NOMO-1 treated with dmso at 0.1 percent for 144 hours (cell line): Measurements from ENCODE around the gene FRMD8.

ENCODE experiments used
- DNase-seq: peaks from one replicate; lab custom pipeline; 2025; ENCODE audit not compliant: unreplicated experiment; lab: John Stamatoyannopoulos, UW

The FRMD8 gene

DNA sequence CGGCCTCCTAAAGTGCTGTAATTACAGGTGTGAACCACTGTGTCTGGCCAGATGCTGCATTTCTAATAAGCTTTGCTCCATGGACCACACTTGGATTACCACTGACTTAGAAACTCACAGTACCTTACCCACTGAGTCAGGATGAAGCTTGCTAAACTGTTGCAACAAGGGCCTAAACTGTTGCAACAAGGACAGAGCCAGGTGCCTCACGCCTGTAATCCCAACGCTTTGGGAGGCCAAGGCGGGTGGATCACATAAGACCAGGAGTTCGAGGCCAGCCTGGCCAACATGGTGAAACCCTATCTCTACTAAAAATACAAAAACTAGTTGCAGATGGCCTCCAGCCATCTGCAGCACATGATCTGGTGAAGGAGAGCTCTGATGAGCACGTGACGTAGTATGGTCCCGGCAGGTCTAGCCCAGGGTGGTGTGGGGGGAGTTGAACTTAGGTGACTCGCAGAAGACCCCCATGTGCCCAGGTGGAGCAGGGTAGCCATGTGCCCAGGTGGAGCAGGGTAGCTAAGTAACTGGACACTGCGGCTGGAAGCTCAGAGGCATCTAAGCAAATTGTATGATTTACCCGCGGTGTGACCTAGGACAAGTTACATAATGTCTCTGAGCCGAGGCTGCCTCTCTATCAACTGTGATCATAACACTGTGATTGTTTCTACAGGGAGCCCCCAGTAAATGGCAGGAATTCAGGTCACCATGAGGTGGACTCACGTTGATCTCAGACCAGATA lies 12.4 kb upstream of the FRMD8 start:
- DNase-seq, result no peak

DNA sequence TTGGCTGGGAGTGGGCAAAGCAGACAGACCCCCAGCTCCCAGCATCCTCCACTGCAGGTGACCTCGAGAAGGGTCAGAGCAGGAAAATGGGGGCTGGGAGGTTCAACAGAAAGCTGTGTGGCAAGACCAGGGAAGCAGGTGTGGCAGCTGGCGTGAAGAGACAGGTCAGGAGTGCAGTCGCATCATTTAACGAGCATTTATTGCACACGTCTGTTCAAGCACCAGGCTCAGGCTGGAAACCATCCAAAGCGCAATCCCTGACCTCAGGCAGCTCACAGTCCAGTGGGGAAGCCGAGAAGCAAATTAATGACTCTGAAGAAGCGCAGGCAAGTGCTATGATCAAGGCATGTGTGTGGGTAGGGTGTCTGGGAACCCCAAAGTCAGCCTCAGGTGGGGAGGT lies 11.4 kb upstream of the FRMD8 start:
- no peak for DNase-seq

DNA sequence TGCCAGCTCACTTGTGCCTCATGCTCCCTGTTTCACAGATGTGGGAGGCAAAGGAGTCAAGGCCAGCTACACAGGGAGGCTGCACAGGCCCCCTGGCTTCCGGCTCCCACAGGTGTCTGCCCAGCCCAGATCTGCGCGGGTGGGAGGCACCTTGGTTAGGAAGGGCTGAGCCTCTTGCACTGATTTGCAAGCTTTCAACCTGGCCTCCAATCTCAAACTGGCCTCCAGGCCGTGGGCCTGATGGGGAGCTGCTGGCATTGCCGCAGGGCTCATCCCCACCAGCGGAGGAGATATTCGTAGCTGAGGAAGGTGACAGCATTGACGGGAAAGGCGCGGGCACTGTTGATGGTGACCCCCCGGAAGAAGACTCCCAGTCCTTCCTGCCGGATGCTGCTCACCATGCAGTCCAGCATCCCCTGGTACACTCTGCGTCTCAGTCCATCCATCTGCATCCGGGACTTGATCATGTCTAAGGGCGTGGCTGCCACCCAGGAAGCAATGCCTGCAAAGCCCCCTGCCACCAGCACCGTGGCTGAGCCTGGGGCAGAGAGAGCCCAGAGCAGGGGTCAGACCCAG lies 10.2 kb upstream of the FRMD8 start:
- no peak for DNase-seq

DNA sequence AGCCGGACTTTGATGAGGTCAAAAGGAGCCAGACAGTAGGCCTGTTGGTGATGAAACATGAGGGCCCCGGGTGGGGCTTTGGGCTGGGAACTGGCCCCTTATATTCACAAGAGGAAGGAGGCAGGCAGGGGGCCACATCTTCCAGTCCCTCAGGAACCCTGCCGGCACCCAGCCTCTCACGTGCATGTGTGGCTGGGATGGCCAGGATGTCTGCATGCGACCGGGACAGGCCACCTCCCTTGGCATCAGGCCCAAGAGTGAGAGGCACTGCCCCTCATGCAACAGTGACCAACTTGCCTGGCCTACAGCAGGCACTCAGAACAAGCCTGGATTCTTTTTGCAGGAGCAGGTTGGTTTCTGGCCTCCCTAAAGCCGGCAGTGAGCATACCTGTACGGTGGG lies 9.4 kb upstream of the FRMD8 start:
- no peak for DNase-seq

DNA sequence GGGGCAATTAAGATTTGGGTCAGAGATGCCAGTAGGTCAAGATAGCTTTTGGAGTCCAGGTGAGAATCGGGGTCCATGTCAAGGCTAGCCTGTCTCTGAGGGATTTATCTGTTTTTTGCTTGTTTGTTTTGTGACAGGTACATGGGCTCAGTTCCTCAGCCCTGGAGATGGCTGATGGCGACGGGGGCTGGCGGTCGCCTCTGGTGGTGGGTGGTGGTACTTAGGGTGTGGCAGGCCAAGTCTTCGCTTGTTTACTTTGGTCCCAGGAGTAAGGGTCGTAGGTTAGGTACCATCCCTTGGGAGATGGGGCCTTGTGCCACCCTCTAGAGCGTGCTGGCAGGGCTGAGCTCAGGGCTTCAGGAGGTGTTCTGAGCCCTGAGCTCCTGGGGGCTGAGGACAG lies 8.7 kb upstream of the FRMD8 start:
- no peak for DNase-seq

DNA sequence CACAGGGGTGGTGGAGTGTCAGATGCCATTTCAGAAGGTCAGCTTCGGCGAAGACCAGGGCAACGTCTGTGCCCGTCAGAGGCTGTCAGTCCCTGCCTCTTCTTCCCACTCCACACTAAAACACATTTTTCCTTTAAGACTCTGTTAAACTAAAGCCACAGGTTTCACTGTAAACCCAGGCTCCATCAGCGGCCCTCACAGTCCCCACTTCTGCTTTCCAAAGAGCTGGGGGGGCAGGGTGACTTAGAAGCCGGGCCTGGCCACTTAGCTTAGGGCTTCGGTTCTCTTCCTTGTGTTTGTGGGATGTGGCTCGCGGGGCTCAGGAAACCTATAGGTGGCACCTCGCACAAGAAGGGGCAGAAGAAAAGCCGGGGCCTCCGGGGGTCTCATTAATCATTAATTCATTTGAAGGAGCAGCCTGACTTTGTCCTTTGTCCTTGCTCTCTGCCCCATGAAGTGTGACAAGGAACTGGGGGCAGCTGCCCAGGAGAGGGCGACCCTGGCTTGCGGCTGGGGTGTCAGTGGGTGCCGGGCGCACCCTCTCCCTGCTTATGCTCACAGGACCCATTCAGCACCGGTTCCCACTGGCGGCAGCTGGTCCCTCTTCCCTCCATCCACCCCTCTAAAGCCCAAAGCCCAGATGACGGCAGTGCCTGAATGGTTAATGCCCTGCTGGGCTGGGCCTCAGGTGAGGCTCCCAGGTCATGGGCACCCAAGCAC lies 8.1 kb upstream of the FRMD8 start:
- DNase-seq, result peak; percentile 76

DNA sequence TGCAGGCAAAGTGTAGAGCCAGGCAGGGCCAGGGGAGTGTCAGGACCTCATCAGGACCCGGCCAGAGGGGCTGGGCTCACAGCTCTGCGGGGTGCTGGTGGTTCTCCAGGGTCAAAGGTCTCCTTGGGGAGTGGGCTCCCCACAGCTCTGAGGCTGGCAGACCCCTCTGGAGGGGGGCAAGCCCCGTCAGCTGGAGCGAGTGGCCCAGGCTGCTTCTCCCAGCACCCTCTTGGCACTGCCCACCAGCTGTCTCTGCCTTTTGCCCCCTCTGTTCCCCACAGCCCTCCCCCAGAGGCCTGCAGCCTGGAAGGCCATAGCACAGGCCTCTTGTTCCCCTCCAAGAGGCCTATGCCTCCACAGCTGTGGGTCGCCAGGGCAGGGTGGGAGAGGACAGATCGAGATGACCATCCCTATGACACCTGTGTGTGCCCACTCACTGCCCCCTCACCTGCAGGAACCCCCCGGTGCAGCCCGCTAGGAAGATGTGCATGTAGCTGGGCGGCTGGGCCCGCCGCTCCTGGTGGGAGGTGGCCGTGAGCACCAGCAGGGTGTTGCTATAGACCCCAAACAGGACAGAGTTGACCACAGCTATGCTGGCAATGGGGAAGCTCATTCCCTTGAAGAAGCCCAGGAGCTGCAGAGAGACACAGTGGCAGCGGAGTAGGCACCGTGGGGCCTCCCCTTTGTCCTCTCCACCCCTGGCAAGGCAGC lies 7.4 kb upstream of the FRMD8 start:
- DNase-seq, result no peak

DNA sequence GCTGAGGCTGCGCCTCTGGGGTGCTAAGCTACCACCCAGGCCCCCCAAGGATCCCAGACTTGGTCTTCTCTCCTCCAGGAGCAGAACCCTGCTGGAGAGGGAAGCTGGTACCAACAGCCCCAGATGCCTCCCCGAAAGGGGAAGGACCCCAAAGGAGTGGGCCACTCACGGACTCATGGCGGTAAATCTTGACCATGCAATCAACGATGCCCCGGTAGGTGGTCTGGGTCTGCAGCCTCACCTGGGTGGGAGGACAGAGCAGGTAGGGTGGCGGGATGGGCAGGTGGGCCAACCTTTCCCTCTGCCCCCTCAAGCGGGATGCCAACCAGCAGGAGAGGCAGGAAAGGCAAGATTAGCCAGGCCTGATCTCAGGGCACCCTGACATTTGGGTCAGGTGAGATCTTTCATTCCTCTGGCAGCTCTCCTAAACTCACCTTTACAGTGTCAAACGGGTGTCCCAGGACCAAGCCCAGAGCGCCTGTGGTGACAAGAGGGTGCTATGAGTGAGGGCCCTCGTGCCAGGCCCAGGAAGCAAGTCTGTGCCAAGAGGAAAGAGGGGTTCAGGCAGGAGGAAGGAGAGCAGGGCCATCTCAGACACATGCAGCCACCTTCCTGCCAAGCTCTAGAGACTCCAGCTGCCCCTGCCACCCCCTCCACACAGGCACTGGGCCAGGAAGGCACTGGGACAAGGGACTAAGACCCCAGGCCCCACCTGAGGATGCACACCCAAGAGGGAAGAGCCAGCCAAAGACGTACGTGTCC lies 6.6 kb upstream of the FRMD8 start:
- no peak for DNase-seq

DNA sequence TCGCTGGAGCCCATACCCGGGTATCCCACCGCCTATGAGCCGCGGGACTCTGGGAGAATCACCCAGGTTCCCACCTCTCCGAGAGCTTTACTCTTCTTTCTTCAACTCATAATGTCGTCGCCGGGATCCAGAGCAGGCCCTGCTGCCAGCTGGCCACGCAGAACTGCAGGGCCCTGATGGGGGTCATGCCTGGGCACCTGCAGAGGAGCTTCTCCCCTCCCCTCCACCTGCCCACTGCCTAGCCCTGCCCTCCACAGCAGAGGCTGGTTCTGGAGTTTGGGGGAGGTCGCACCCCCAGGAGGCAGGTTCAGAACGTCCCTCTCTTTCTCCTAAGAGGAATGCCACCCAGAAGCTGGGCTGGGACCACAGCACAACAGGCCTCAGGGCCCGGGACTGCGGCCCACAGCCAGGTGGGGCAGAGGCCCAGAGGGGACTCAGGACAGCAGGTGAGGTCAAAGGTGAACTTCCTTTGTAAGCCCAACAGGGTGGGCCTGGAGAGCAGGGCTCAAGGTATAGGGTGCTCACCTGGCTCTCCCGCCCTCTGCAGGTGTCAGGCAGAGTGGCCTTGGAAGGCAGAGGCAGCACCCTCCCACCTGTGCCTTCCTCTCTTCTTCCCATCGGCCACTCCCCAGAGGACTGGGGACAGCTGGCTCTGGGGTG lies 5.8 kb upstream of the FRMD8 start:
- no peak for DNase-seq

DNA sequence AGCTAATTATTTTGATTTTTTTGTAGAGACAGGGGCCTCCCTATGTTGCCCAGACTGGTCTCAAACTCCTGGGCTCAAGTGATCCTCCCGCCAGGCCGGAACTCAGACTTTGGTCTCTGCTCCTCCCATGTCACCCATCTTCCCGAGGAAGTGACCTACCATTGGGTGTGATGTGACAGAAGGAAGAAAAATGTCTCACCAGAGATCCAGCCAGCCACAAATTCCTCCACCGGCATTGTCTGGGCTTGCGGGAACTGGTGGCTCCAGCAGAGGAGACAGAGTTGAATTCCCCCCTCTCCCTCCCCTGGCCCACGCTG lies 4.8 kb upstream of the FRMD8 start:
- DNase-seq, result peak; percentile 53

DNA sequence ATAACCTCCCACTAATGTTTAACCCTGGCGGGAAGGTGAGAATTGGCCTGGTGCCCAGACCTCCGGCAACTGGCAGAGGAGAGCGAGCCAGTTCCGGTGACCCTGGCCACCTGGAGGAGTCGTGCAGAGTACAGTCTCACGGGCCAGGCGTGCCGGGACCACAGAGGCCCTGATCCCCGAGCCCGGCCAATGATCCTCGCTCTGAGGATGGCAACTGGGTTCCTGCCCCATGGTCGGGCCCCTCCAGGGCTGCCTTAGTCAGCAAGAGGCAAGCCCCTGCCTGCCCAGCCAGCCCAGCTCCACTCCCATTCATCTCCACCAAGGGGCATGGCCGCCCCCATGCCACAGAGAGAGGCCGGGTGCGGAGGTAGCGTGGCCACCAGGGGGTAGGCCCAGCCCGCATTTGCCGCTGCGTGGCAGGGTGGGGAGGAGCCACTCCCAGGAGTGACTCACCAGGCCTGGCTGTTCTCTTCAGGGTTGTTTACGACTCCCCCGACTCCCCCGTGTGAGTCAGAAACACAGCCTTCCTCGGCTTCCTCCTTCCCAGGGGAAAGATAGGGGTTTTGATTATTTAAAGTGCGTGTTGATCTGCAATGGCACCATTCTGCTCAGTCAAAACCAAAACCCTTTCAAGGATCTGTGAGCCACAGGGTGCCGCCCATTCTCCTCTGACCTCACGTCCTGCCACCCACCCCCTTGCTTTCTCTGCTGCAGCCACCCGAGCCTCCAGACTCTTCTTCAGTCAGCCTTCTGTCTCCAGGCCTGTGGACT lies 4.2 kb upstream of the FRMD8 start, which contains the start of gene SLC25A45:
Gene SLC25A45, minus strand, starts transcription at position 614 of the 771 bp plus-strand sequence. CDS start 695 bp downstream, outside the sequence.
- peak; percentile 84 for DNase-seq

DNA sequence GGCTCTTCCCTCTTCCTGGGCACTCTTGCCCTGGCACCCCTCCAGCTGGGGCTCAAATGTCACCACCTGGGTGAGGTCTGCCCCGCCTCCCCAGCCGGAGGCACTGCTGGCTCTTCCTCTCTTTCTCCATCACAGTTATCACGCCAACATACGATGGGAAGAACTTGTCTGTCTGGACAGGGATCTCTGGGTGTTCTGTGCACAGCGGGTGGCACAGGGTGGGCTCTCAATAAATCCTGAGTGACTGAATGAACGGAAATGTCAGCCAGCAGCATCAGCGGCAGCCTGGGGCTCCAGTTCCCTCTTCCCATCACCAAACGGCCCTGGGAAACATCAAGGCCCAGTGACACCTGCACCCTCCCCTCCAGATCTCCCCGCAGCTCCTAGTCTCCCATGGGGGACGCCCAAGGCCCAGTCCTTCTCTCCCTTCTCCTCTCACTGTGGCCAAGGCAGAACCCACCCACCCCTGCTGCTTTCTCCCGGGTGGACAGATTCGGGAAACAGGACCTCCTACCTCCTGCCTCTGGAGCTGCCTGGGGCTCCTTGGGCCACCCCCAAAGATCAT lies 3.6 kb upstream of the FRMD8 start:
- DNase-seq, result no peak

DNA sequence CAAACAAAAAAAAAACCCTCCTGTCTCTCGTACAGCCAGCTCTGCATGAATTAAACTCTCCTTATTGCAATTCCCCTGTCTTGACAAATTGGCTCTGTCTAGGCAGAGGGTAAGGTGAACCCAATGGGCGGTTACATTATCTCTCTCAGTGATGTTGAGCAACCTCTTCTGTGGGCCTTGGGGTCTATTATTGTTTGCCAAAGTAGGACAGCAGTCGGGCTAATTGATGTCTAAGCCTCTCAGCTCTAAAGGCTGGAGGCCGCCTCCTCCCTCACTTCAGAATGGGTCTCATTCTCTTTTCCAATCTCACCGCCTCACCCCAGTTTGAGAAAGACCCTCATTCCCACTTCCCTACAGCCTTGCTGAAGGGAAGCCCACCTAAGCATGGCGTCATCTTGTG lies 2.7 kb upstream of the FRMD8 start:
- DNase-seq, result no peak

DNA sequence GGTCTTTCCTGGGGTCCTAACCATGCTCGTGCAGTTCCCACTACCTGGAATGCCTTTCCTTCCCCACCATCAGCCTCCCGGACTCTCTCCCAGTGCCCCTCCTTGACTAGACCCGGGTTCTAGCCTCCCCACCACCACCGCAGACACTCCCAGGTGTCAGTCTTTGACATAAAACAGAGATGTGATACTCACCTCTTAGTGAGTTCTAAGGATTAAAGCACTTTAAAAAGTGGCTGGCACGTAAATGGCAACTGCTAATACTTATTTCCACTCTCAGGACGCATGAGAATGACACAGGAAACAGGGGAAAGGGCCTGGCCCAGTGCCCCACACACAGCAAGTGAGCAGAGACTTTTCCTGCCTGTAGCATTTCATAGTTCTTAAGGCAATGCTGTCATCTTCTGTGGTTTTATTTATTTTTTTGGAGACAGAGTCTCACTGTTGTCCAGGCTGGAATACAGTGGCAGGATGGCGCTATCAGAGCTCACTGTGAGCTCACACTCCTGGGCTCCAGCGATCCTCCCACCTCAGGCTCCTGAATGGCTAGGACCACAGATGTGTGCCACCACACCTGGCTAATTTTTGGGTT lies 2.0 kb upstream of the FRMD8 start:
- DNase-seq, result no peak

DNA sequence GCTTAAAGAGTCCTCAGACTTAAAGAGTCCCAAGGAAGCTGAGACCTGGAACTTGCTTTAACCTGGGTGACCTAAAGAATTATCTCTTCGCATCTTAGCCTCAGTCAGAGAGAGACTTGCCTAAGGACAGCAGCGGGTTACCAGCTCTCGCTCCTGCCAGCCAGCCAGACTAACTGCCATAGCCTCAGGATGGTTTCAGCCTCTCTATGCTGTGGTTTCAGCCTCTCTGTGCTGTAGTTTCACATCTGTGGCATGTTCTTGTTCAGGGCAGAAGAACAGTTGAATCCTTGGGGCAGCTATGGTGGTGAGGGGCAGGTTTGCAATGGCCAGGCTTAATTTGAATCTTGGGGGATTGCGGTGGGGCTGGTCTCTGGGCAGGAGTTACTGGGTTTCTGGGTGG lies 2.3 kb downstream of the FRMD8 start:
- no peak for DNase-seq

DNA sequence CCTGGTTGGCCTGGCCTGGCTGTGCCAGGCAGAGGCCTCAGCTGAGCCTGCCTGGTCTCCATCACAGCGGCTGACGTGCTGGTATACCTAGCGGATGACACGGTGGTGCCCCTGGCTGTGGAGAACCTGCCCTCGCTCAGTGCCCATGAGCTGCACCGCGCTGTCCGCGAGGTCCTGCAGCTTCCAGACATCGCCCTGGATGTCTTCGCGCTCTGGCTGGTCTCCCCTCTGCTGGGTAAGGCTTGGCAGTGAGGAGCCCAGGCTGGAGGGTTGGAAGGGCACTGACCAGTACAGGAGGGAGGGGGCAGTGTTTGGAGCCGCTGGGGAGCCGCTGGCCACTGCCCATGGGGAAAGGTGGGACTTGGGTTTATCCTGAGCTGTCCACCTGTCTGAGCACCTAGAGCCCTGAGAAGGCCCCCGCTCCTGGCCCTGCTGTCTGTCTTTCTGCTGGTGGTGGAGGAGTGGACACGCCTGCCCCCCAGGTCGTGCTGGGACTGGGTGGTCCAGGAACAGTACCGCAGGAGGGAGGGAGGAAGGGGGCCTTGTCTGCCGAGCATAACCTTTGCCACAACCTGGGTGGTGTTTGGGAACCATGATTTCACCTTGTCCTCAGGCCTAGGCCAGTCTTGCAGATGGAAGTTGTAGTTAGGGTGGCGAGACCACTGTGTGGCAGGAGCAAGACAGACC lies 3.0 kb downstream of the FRMD8 start:
- no peak for DNase-seq

DNA sequence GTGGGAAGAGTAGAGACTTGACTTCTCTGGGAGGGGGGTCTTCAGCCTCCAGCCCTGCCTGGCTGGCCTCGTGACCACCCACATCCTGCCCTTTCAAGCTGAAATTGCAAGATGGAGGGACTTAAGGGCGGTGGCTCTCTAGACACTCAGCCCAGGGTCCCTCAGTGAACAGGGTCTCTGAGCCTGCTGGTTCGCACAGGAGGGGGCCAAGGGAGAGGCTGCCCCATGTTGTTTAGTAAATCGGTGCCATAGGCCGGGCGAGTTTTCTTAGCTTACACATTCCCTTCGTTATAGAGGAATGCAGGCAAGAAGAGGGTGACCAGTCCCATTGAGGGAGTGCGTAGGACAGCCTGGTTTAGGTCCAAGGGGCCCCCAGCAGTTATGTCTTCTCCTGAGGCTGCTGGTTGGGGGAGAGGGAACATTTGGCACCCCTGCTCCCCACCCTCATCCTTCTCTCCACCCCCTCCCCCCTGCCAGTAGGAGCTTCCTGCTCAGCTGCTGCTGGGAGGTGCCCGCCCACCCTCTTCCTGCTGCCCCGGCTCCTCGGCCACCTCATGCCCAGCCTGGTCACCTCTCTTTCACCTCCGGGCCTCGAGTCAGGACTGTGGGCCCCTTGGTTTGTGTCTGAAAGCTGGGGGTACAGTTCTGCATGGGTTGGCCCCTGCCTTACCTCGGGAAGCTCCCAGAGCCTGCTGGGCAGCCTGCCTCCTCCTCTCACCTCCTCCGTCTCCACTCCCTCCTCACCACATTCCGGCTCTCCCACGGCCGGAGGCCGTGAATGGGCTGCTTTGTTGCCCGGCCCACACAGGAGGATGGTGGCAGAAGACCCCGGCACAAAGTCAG lies 3.9 kb downstream of the FRMD8 start:
- no peak for DNase-seq

DNA sequence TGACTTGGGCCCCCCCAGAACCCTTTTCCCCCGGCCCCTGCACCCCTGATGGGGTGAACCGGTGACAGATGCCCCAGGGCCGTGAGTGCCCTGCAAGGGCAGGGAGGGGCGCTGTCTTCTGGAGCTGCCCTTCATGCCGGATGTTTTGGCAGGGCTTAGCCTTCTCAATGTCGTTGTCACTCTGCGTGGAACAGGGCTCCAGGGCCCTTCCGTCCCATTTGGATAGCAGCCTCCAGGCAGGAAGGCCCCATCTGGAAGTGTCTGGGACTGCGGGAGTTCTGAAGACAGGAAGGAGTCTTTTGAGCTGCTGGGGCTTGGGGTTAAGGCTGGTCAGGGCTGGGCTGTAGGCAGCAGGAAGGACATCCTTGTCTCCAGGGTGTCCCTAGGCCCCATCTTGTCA lies 4.6 kb downstream of the FRMD8 start:
- DNase-seq, result no peak
